H1 (cell line): ENCODE measurements around the gene PGF. TPM values are rescaled to one million over a fixed set of nuclear protein-coding genes. Genes with fewer than 3 reads are reported as not detected.

ENCODE experiments used
- CTCF ChIA-PET: fragments of 300-600 bp; sonication (Branson Sonifier 250); formaldehyde crosslinking; loops from one replicate; lab custom pipeline; 2021; ENCODE audit not compliant: partially characterized antibody; lab: Charles Lee
- POLR2A ChIA-PET: fragments of 300-600 bp; sonication (Branson Sonifier 250); formaldehyde crosslinking; loops from one replicate; lab custom pipeline; 2021; ENCODE audit warnings: inconsistent platforms; ENCODE audit not compliant: partially characterized antibody; lab: Charles Lee
- DNase-seq, 2 experiments: peaks; one replicate each; pipeline versions ENCODE4 v3.0.0 to v3.0.0-alpha.2; 2010 to 2022; ENCODE audit warnings: low spot score in 2 of 2, low read depth in 1 of 2, mixed read lengths in 1 of 2
- FAIRE-seq: peaks from 2 replicates; lab custom pipeline; 2011; peaks lifted over from hg19 to GRCh38; lab: Jason Lieb, UNC
- H2AFZ ChIP-seq: 2 replicates; pipeline ENCODE4 v1.8.1; 2012; ENCODE audit warnings: low read length, inconsistent platforms
- H2AK5ac ChIP-seq: 2 replicates; pipeline ENCODE4 v1.6.1; 2013; ENCODE audit warnings: low read depth, low read length
- H2BK120ac ChIP-seq: replicated peaks from 2 replicates; pipeline ENCODE3; 2013; ENCODE audit warnings: low read depth, low read length, inconsistent platforms
- H2BK12ac ChIP-seq: 2 replicates; pipeline ENCODE4 v1.6.1; 2013; ENCODE audit warnings: low read depth, low read length
- H2BK15ac ChIP-seq: 2 replicates; pipeline ENCODE4 v1.6.1; 2013; ENCODE audit warnings: low read length
- H2BK20ac ChIP-seq: 2 replicates; pipeline ENCODE4 v1.6.1; 2013; ENCODE audit warnings: low read length
- H2BK5ac ChIP-seq: 2 replicates; pipeline ENCODE4 v1.6.1; 2013; ENCODE audit warnings: low read depth, low read length
- H3K14ac ChIP-seq: 2 replicates; pipeline ENCODE4 v1.6.1; 2013; ENCODE audit warnings: inconsistent platforms; ENCODE audit not compliant: insufficient read length
- H3K18ac ChIP-seq: 2 replicates; pipeline ENCODE4 v1.6.1; 2013; ENCODE audit warnings: low read length; ENCODE audit errors: extremely low read depth
- H3K23ac ChIP-seq: 2 replicates; pipeline ENCODE4 v1.6.1; 2013; ENCODE audit warnings: inconsistent platforms; ENCODE audit not compliant: insufficient read length
- H3K23me2 ChIP-seq: 2 replicates; pipeline ENCODE4 v1.6.1; 2013; ENCODE audit warnings: low read depth, low read length
- H3K27ac ChIP-seq: 2 replicates; pipeline ENCODE4 v1.6.1; 2011; ENCODE audit warnings: low read depth, low read length, inconsistent platforms
- H3K27me3 ChIP-seq, 4 experiments: replicated peaks in 1 of 4; 1 replicate in 1 of 4; 2 replicates in 3 of 4; pipeline versions ENCODE4 v1.6.1 to v1.8.1; 2011 to 2013; ENCODE audit warnings: low read length in 3 of 4, mild to moderate bottlenecking in 3 of 4, inconsistent platforms in 2 of 4, mixed read lengths in 2 of 4, moderate library complexity in 1 of 4; ENCODE audit not compliant: control insufficient read depth in 3 of 4, insufficient read depth in 3 of 4; ENCODE audit errors: extremely low read depth in 1 of 4
- H3K36me3 ChIP-seq, 4 experiments: 2 replicates each; pipeline versions ENCODE4 v1.6.1 to v1.8.1; 2011 to 2013; ENCODE audit warnings: mild to moderate bottlenecking in 4 of 4, low read length in 3 of 4, moderate library complexity in 2 of 4, control low read depth in 1 of 4, inconsistent platforms in 1 of 4; ENCODE audit not compliant: insufficient read depth in 4 of 4, control insufficient read depth in 2 of 4
- H3K4ac ChIP-seq: replicated peaks from 2 replicates; pipeline ENCODE3; 2013; ENCODE audit warnings: low read length, low read depth, mixed read lengths, inconsistent platforms; ENCODE audit not compliant: insufficient read length
- H3K4me1 ChIP-seq, 4 experiments: replicated peaks in 1 of 4; 1 replicate in 1 of 4; 2 replicates in 3 of 4; pipeline versions ENCODE4 v1.6.1 to v1.8.1; 2011 to 2013; ENCODE audit warnings: low read length in 3 of 4, inconsistent platforms in 2 of 4, mixed read lengths in 1 of 4; ENCODE audit not compliant: insufficient read depth in 4 of 4, control insufficient read depth in 3 of 4
- H3K4me2 ChIP-seq, 2 experiments: 2 replicates each; pipeline versions ENCODE4 v1.6.1 to v1.8.1; 2011 to 2013; ENCODE audit warnings: low read depth in 2 of 2, low read length in 2 of 2, control low read depth in 1 of 2, inconsistent platforms in 1 of 2, mild to moderate bottlenecking in 1 of 2; ENCODE audit not compliant: insufficient read depth in 1 of 2
- H3K4me3 ChIP-seq, 4 experiments: fragments of 200-600, 300-600 bp in 1 of 4; sonication (generic), shearing (Covaris generic), sonication (Bioruptor Twin) in 1 of 4; 2 replicates each; pipeline versions ENCODE4 v1.5.1 to v1.8.1; 2011 to 2016; ENCODE audit warnings: low read length in 4 of 4, low read depth in 3 of 4, control low read depth in 2 of 4, inconsistent platforms in 2 of 4, mild to moderate bottlenecking in 2 of 4, mixed read lengths in 1 of 4, moderate library complexity in 1 of 4; ENCODE audit not compliant: insufficient read depth in 2 of 4; ENCODE audit errors: extremely low read depth in 1 of 4
- H3K56ac ChIP-seq: replicated peaks from 2 replicates; pipeline ENCODE3; 2013; ENCODE audit warnings: low read depth, mild to moderate bottlenecking, mixed read lengths, low read length, inconsistent platforms; ENCODE audit not compliant: insufficient read length
- H3K79me1 ChIP-seq: 2 replicates; pipeline ENCODE4 v1.6.1; 2013; ENCODE audit warnings: low read depth, low read length, control low read depth
- H3K79me2 ChIP-seq, 2 experiments: 2 replicates each; pipeline versions ENCODE4 v1.6.1 to v1.8.1; 2012 to 2013; ENCODE audit warnings: low read length in 2 of 2, mild to moderate bottlenecking in 2 of 2, inconsistent platforms in 1 of 2; ENCODE audit not compliant: insufficient read depth in 2 of 2, control insufficient read depth in 1 of 2
- H3K9ac ChIP-seq, 4 experiments: replicated peaks in 1 of 4; 1 replicate in 1 of 4; 2 replicates in 3 of 4; pipeline versions ENCODE4 v1.6.1 to v1.8.1; 2011 to 2013; ENCODE audit warnings: low read depth in 3 of 4, low read length in 3 of 4, control low read depth in 2 of 4, mild to moderate bottlenecking in 2 of 4, moderate library complexity in 2 of 4, inconsistent platforms in 1 of 4; ENCODE audit errors: extremely low read depth in 1 of 4
- H3K9me3 ChIP-seq, 2 experiments: 2 replicates each; pipeline versions ENCODE4 v1.6.1 to v1.8.1; 2012 to 2013; ENCODE audit warnings: mild to moderate bottlenecking in 2 of 2, moderate library complexity in 2 of 2, control low read depth in 1 of 2, inconsistent platforms in 1 of 2, low read depth in 1 of 2, low read length in 1 of 2, mixed read lengths in 1 of 2; ENCODE audit not compliant: insufficient read depth in 2 of 2
- H4K20me1 ChIP-seq, 2 experiments: replicated peaks in 1 of 2; 2 replicates each; pipeline versions ENCODE3 to v1.8.1; 2011 to 2013; ENCODE audit warnings: inconsistent platforms in 2 of 2, low read length in 2 of 2, mild to moderate bottlenecking in 1 of 2; ENCODE audit not compliant: insufficient read depth in 2 of 2, control insufficient read depth in 1 of 2
- H4K5ac ChIP-seq: 2 replicates; pipeline ENCODE4 v1.6.1; 2013; ENCODE audit warnings: low read length, low read depth, mixed read lengths, inconsistent platforms; ENCODE audit not compliant: insufficient read length
- H4K8ac ChIP-seq: 2 replicates; pipeline ENCODE4 v1.8.0; 2013; ENCODE audit warnings: mild to moderate bottlenecking, moderate library complexity, low read length, inconsistent platforms; ENCODE audit not compliant: insufficient read depth; ENCODE audit errors: extremely low read depth
- H4K91ac ChIP-seq: replicated peaks from 2 replicates; pipeline ENCODE3; 2013; ENCODE audit warnings: low read length, mixed read lengths, inconsistent platforms; ENCODE audit not compliant: insufficient read length
- FOSL1 ChIP-seq: IDR thresholded peaks from 2 replicates; pipeline ENCODE4 v1.6.1; 2011; ENCODE audit warnings: mild to moderate bottlenecking, low read depth, low read length, moderate library complexity; ENCODE audit not compliant: insufficient read depth
- KDM5A ChIP-seq: fragments of 200-600 bp; IDR thresholded peaks from 2 replicates; pipeline ENCODE4 v1.7.1; 2012; ENCODE audit warnings: mild to moderate bottlenecking, low read length, inconsistent platforms, mixed read lengths
- POU5F1 ChIP-seq: IDR thresholded peaks from 2 replicates; pipeline ENCODE4 v1.6.1; 2011; ENCODE audit warnings: low read depth, mild to moderate bottlenecking, low read length, moderate library complexity
- TCF12 ChIP-seq: IDR thresholded peaks from 2 replicates; pipeline ENCODE4 v1.6.1; 2011; ENCODE audit warnings: low read depth, mild to moderate bottlenecking, low read length
- ZNF274 ChIP-seq: IDR thresholded peaks from 2 replicates; pipeline ENCODE4 v1.7.0; 2012; ENCODE audit warnings: low read length, borderline replicate concordance; ENCODE audit errors: extremely low read depth
- WGBS, 2 experiments: shearing (Covaris generic) in 1 of 2; methylation state at CpG; one replicate each; pipeline versions ENCODE4 v1.1.6 to v1.1.7; 2013 to 2015; ENCODE audit warnings: low lambda C conversion rate in 2 of 2, mixed read lengths in 2 of 2, inconsistent platforms in 1 of 2, low coverage in 1 of 2, missing lambda C conversion rate in 1 of 2; ENCODE audit not compliant: insufficient replicate concordance in 2 of 2, insufficient coverage in 1 of 2, insufficient read length in 1 of 2; ENCODE audit errors: extremely low coverage in 1 of 2, missing lambda C conversion rate in 1 of 2; 5-methylcytosine and 5-hydroxymethylcytosine counted together
- polyA plus RNA-seq, 7 experiments: library from polyadenylated mRNA; depleted of rRNA in 3 of 7; stranded (reverse) in 5 of 7; unstranded in 2 of 7; fragments of >200 nt in 5 of 7; fragments of 200-250 nt in 2 of 7; gene quantifications; 1 replicate in 5 of 7; 2 replicates in 1 of 7; 4 replicates in 1 of 7; pipeline versions ENCODE4 v1.2.1 to v1.2.3, GENCODE V29; 2011 to 2013; ENCODE audit warnings: missing spikeins in 2 of 7, mixed read lengths in 2 of 7
- total RNA-seq: library from RNA; stranded (reverse); fragmentation: NEBNext Ultra II Directional; extraction: Animal tissue kit (Norgen Biotek cat#: 25700); gene quantifications from 2 replicates; pipeline ENCODE4 v1.2.1, GENCODE V29; 2021

PGF gene
- total and polyA plus RNA-seq, 2 of the 8 experiments (the other 6 are each of a cell fraction or from before 2014, with no cell fraction given), result 2.1 to 4.1 TPM

DNA sequence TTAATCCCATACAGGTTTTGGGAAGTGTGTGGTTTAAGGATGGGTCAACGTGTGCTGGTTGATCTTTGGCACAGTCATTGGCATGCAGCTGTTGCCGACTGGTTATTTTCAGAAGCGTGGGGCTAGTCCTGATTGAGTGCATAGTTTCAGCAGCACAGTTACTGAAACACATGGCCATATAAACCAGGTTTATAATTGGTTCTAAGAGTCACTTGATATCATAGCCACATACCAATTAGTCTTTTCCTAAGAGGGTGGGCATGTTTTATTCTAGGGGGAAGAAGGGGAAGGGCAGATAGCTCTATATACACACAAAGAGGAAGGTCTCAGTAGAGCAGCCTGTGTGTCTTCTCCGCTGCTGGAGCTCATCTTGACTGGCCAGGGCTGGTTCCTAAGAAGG lies 21.4 kb downstream of the PGF start:
- Histone ChIP-seq H2BK5ac (no peak overlapping the region), H4K20me1 (no peaks in the 10 kb centered on the region), H3K27ac (no peak overlapping the region), H3K14ac (no peak overlapping the region), H2BK12ac (no peak overlapping the region), H3K4ac (no peak overlapping the region), H3K9ac (no peak overlapping the region), H3K27me3 (no peaks in the 10 kb centered on the region), H2BK15ac (no peak overlapping the region), H4K91ac (no peak overlapping the region), H3K36me3 (no peaks in the 10 kb centered on the region), H3K4me3 (no peak overlapping the region), H3K4me1 (peaks cover 0 to 5% (median 0%) of the 10 kb centered on the region in 4 experiments; a peak in 1 of 7 replicates), H2BK20ac (no peak overlapping the region; the same call in 1 of the 2 replicates), H3K9me3 (no peaks in the 10 kb centered on the region), H4K8ac (no peak overlapping the region; the same call in 1 of the 2 replicates), H3K79me1 (no peaks in the 10 kb centered on the region), H2AK5ac (no peak overlapping the region), H3K79me2 (no peaks in the 10 kb centered on the region), H4K5ac (no peak overlapping the region), H3K4me2 (no peak overlapping the region), H3K23ac (no peak overlapping the region), H3K23me2 (no peaks in the 10 kb centered on the region), H3K18ac (no peak overlapping the region), H2AFZ (no peak overlapping the region), H2BK120ac (no peak overlapping the region), H3K56ac (no peak overlapping the region)
- FAIRE-seq (no peak), DNase-seq (no peak)
- WGBS, 2 experiments, result 90% methylated on average over 4 of the region's 4 CpGs; no CpG with 5 or more reads in 1 of the 2 experiments
- ChIA-PET POLR2A (interaction anchor here (0.8 to 1.5 kb wide), 3 partner anchors 11 to 137 kb away, joined by 3 to 12 read pairs (median 3); partner anchors contain the start of gene RPS6KL1), CTCF (interaction anchor here (1.1 to 7.1 kb wide), 6 partner anchors 11 to 154 kb away, joined by 4 to 62 read pairs (median 6); partner anchors contain the start of gene RPS6KL1)
- TF ChIP-seq POU5F1, result no peak
- TF ChIP-seq KDM5A, result no peak
- no peak for TF ChIP-seq ZNF274
- no peak for TF ChIP-seq TCF12
- TF ChIP-seq FOSL1, result no peak
